Liver (tissue), 3 donors: ENCODE data around the gene SH3PXD2A.
"Not testable (repeated sequence)": the region's sequence is repeated elsewhere in the genome, so short reads cannot be mapped to it uniquely, and the experiment has no call there.

Experiments
- RAD21 ChIP-seq, 2 donors: IDR thresholded peaks; 2 replicates each; pipeline ENCODE4 v1.6.1; 2016; ENCODE audit warnings: antibody characterized with exemption in 2 of 2, mild to moderate bottlenecking in 2 of 2
- TF ChIP-seq, protein P1 (sequence below): fragments of 150-350 bp; IDR thresholded peaks from 2 replicates; pipeline ENCODE4 v1.5.1; 2017; ENCODE audit warnings: improper control_type of control experiment, low read depth, low read length; ENCODE audit not compliant: missing input control
- TF ChIP-seq, protein P2 (sequence below): IDR thresholded peaks from 2 replicates; pipeline ENCODE4 v1.6.1; 2016; ENCODE audit warnings: antibody characterized with exemption
- donor health status: healthy.
- donor health status: healthy.

DNA sequence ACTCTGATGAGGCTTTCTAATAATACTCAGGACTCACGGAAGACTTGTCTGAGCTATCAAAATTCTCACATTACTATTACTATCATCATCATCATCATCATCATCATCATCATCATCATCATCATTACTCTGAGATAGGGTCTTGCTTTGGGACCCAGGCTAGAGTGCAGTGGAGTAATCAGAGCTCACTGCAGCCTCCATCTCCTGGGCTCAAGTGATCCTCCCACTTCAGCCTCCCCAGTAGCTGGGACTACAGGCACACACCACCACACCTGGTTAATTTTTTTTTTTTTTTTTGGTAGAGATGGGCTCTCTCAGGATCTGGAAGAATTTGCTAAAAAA is 249.3 kb downstream of the SH3PXD2A start:
- TF ChIP-seq, protein P1, sequence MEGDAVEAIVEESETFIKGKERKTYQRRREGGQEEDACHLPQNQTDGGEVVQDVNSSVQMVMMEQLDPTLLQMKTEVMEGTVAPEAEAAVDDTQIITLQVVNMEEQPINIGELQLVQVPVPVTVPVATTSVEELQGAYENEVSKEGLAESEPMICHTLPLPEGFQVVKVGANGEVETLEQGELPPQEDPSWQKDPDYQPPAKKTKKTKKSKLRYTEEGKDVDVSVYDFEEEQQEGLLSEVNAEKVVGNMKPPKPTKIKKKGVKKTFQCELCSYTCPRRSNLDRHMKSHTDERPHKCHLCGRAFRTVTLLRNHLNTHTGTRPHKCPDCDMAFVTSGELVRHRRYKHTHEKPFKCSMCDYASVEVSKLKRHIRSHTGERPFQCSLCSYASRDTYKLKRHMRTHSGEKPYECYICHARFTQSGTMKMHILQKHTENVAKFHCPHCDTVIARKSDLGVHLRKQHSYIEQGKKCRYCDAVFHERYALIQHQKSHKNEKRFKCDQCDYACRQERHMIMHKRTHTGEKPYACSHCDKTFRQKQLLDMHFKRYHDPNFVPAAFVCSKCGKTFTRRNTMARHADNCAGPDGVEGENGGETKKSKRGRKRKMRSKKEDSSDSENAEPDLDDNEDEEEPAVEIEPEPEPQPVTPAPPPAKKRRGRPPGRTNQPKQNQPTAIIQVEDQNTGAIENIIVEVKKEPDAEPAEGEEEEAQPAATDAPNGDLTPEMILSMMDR: not testable (repeated sequence)
- TF ChIP-seq, protein P2, sequence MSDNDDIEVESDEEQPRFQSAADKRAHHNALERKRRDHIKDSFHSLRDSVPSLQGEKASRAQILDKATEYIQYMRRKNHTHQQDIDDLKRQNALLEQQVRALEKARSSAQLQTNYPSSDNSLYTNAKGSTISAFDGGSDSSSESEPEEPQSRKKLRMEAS: not testable (repeated sequence)
- not testable (repeated sequence) for TF ChIP-seq RAD21 (IDR thresholded peaks at IDR 0.05)
